ENCODE measurements around the gene CYGB.
"Not testable (repeated sequence)": the region's sequence is repeated elsewhere in the genome, so short reads cannot be mapped to it uniquely, and the experiment has no call there.

The CYGB gene

DNA sequence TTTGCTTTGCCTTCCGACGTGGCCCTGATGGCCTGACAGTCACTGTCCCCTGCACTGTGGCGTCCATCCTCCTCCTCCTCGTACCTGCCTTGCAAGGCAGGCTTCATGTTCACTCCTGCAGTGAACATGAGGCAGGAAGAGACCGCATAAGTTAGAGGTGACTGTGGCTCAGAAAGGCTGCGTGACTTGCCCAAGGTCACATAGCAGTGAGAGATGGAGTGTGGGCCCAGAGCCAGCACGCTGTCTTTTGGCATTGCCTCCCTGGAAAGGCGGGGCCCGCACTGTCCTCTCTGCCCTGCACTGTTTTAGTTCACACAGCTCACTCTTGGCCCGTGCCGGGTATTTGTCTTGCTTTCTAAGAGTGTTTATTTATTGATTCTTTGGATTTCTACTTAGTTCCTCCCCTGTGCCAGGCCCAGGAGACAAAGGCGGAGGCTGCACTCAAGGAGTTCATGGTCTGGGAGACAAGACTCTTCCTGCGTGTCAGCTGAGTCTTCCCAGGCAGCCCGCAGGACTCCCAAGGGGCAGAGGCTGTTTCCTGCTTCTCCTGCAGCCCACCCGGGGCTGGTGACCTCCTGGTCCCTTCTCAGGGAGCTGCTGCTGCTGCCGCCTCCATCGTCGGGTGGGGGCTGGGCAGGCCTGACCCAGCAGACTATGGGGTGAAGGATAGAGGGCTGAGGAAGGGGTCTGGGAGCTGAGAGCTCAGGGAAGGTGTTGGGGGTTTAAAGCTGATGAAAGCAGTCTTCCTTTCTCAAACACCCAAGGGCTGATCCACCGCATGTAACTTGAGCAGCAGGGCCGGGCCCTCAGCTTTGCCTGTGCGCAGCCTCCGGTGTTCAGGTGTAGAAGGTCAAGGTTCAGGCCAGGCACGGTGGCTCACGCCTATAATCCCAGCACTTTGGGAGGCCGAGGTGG lies 12.7 kb downstream of the CYGB start:
- no peak for TF ChIP-seq CTCF (IDR thresholded peaks at IDR 0.05; ENCODE audit: low read depth, low read length, missing control alignments)
- no peak for DNase-seq (ENCODE audit: extremely low read depth, low read depth)
- H3K4me3 ChIP-seq (replicated peaks; ENCODE audit: low read depth, low read length), result no peak overlapping the region

- TF ChIP-seq CTCF (IDR thresholded peaks at IDR 0.05; ENCODE audit: low read depth, low read length, missing control alignments), result peak; percentile 99
- no peak overlapping the region for H3K4me3 ChIP-seq (replicated peaks; ENCODE audit: low read depth, low read length)
- DNase-seq (ENCODE audit: extremely low read depth, low read depth), result no peak
Measured at GRCh38 chr17:76523084-76524037, 14.1 kb downstream of the CYGB start.

GRCh38 chr17:76521683-76522082 lies 15.8 kb downstream of the CYGB start:
- DNase-seq (ENCODE audit: extremely low read depth, low read depth); H3K4me3 ChIP-seq (replicated peaks; ENCODE audit: low read depth, low read length): not testable (repeated sequence)

DNA sequence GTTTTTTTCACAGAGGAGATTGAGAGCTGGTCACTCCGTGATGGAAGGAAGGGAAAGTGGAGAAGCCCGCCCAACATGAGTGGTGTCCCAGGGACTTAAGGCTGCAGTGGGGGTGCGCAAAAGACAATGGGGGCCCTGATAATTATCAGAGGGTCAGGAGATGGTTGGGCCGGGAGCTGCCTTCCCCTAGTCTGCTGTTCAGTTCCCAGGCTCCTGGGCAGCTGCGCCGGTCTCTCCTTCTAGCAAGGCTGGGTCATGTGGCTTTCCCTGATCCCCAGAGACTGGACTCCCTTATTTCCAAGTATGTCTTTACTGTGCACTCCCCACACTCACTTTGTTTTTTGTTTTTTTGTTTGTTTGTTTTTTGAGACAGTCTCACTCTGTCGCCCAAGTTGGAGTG lies 16.2 kb downstream of the CYGB start:
- TF ChIP-seq CTCF (IDR thresholded peaks at IDR 0.05; ENCODE audit: low read depth, low read length, missing control alignments), result no peak
- DNase-seq (ENCODE audit: extremely low read depth, low read depth), result no peak
- H3K4me3 ChIP-seq (replicated peaks; ENCODE audit: low read depth, low read length), result no peak overlapping the region

DNA sequence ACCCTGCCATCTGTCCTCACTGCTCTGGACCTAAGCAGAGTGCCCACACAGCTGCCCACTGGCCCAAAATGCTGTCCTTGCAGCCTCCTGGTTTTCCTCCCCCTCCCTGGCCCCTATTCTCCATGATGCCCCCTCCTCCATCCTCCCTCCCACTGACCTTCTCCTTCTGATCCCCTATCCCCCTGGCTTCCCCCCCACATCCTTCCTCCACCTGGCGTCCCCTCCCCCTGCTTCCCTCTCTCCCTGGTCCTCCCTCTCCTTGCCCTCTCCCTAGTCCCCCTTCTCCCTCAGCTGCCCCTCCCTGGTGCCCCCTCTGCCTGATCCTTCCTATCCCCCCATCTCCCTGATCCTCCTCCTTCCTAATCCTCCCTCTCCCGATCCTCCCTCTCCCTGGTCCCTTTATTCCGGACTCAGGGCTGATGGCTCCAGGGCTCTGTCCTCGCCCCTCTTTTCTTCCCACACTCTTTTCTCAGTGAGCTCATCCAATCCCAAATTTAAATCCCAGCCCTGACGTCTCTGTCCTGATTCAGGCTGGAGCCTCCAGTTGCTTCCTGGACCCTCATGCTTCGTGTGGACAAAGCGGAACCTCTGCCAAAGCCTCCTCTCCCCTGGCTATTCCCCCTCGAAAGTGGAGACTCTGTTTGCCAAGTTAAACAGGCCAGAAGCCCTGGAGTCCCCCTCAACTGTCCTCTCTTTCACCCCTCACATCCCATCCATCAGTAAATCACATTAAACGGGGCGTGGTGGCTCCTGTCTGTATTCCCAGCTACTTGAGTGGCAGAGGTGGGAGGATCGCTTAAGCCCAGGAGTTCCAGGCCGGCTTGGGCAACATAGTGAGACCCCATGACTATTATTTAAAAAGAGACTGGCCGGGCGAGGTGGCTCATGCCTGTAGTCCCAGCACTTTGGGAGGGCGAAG lies 18.2 kb downstream of the CYGB start:
- no peak for TF ChIP-seq CTCF (IDR thresholded peaks at IDR 0.05; ENCODE audit: low read depth, low read length, missing control alignments)
- no peak for DNase-seq (ENCODE audit: extremely low read depth, low read depth)
- H3K4me3 ChIP-seq (replicated peaks; ENCODE audit: low read depth, low read length), result no peak overlapping the region

- H3K4me3 ChIP-seq (replicated peaks; ENCODE audit: low read depth, low read length), result no peak overlapping the region
- no peak for DNase-seq (ENCODE audit: extremely low read depth, low read depth)
- TF ChIP-seq CTCF (IDR thresholded peaks at IDR 0.05; ENCODE audit: low read depth, low read length, missing control alignments), result no peak
Measured at GRCh38 chr17:76517638-76518038, 19.9 kb downstream of the CYGB start.

All from HFF-Myc (cell line).